Measurements from ENCODE around the gene SLC16A8. TPM values are rescaled to one million over a fixed set of nuclear protein-coding genes. Genes with fewer than 3 reads are reported as not detected.

SLC16A8 gene
- total and polyA plus RNA-seq, 9 of the 15 experiments (the other 6 are each of a cell fraction or from before 2014, with no cell fraction given) = not detected

GRCh38 chr22:38065539-38065938, 18.4 kb downstream of the SLC16A8 start (continued):
- TF ChIP-seq ZNF431 (CRISPR knock-in tag; IDR thresholded peaks at IDR 0.05) (no peak), HMBOX1 (IDR thresholded peaks at IDR 0.05) (no peak), TBL1XR1 (IDR thresholded peaks at IDR 0.05; ENCODE audit: low read length in 2 of 2) (no peak)

- ChIA-PET CTCF (ENCODE audit: low intra/inter-chr PET ratio) (no interaction called here), POLR2A (no interaction called here)
- no peaks in the 10 kb centered on the region for H3K9me3 ChIP-seq (replicated peaks; ENCODE audit: control insufficient read depth, insufficient read depth, low read depth, low read length)
- H3K4me3 ChIP-seq = no peak overlapping the region
- in situ Hi-C loops (cut with MboI) = loop anchor here (10.0 to 25.0 kb wide), 3 partner anchors 292 to 950 kb away; partner anchors contain the start of genes APOBEC3C and APOBEC3D
- H3K36me3 ChIP-seq (ENCODE audit: control insufficient read depth, insufficient read depth, low read length) = no peaks in the 10 kb centered on the region
- H2AFZ ChIP-seq (ENCODE audit: low read depth, low read length) = no peak overlapping the region
- no peak for DNase-seq (ENCODE audit: extremely low read depth in 1 of 4, low spot score in 3 of 4)
- whole genome bisulfite sequencing (ENCODE audit: insufficient coverage, low coverage, missing lambda C conversion rate) = 65% methylated on average over 6 of the region's 6 CpGs
- no peaks in the 10 kb centered on the region for H4K20me1 ChIP-seq (replicated peaks; ENCODE audit: control insufficient read depth, insufficient read depth, low read length)
- H3K4me2 ChIP-seq (ENCODE audit: insufficient read depth, low read length) = no peak overlapping the region
- peaks cover 0 to under 1% of the 10 kb centered on the region in 2 experiments; a peak in 2 of 5 replicates for H3K4me1 ChIP-seq (replicated peaks in 1 of 2; ENCODE audit: control insufficient read depth in 2 of 2, insufficient read depth in 2 of 2, low read length in 2 of 2)
- no peak overlapping the region for H3K27ac ChIP-seq (ENCODE audit: extremely low read depth, low read depth, low read length)
- H3K27me3 ChIP-seq (ENCODE audit: control insufficient read depth in 2 of 2, insufficient read depth in 2 of 2, low read length in 2 of 2) = no peaks in the 10 kb centered on the region
- H3K9ac ChIP-seq (ENCODE audit: insufficient read depth in 1 of 2, low read depth in 2 of 2, low read length in 2 of 2) = no peak overlapping the region
- intact Hi-C loops (cut with micrococcal nuclease) = no loop called here
- FAIRE-seq = no peak
- BruUV-seq (replicated peaks) = no TSS peak
- H3K9me1 ChIP-seq (ENCODE audit: control insufficient read depth, insufficient read depth, low read length) = no peaks in the 10 kb centered on the region
- H3K79me2 ChIP-seq (ENCODE audit: control insufficient read depth, insufficient read depth, low read length) = 0 out of 3 replicates have a peak, but pooled peaks cover under 1% of the 10 kb centered on the region
- ATAC-seq = no peak
- no peak for TF ChIP-seq ZNF140 (CRISPR knock-in tag; IDR thresholded peaks at IDR 0.05)
- TF ChIP-seq ZEB2 (IDR thresholded peaks at IDR 0.05) = no peak
- no peak for TF ChIP-seq SREBF1 (IDR thresholded peaks at IDR 0.05; ENCODE audit: borderline replicate concordance, low read depth, low read length)
- no peak for TF ChIP-seq ETS1 (conservative IDR thresholded peaks at IDR 0.05; ENCODE audit: control insufficient read depth, low read depth, low read length)
- no peak for TF ChIP-seq MITF (IDR thresholded peaks at IDR 0.05)
- no peak for TF ChIP-seq ZBTB34 (CRISPR knock-in tag; IDR thresholded peaks at IDR 0.05)
- TF ChIP-seq ZFX (CRISPR knock-in tag; IDR thresholded peaks at IDR 0.05) = no peak
- no peak for TF ChIP-seq TEAD1 (CRISPR knock-in tag; IDR thresholded peaks at IDR 0.05)
- no peak for TF ChIP-seq PML (IDR thresholded peaks at IDR 0.05; ENCODE audit: low read length)
- TF ChIP-seq PPARD (CRISPR knock-in tag; IDR thresholded peaks at IDR 0.05) = no peak
- TF ChIP-seq SMAD2 (IDR thresholded peaks at IDR 0.05; ENCODE audit: low read depth, low read length) = no peak
- no peak for TF ChIP-seq ZNF431 (CRISPR knock-in tag; IDR thresholded peaks at IDR 0.05)
Observed at GRCh38 chr22:38062791-38063190, 21.2 kb downstream of the SLC16A8 start.
